ENCODE data around the gene TNFAIP8L3.

Gene TNFAIP8L3

DNA sequence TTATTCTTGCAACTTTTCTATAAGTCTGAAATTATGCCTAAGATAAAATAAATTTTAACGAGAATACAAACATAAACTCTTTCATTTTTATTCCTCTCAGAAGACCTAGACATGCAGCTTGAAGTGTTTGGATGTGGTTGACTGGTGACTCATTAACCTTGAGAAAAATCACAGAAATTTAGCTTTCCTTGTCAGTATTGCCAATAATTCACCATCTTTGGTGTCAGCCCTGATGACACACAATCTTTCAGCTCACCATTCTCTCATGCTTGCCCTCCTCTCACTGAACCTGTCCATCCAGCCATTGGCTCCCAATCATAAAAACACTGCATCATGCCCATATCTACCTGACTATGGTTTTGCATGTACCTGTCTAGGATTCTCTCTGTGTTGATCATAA is 22.6 kb upstream of the TNFAIP8L3 start:
- in situ Hi-C loops (cut with MboI; ENCODE audit: low sequenced_read_pairs), result no loop called here

DNA sequence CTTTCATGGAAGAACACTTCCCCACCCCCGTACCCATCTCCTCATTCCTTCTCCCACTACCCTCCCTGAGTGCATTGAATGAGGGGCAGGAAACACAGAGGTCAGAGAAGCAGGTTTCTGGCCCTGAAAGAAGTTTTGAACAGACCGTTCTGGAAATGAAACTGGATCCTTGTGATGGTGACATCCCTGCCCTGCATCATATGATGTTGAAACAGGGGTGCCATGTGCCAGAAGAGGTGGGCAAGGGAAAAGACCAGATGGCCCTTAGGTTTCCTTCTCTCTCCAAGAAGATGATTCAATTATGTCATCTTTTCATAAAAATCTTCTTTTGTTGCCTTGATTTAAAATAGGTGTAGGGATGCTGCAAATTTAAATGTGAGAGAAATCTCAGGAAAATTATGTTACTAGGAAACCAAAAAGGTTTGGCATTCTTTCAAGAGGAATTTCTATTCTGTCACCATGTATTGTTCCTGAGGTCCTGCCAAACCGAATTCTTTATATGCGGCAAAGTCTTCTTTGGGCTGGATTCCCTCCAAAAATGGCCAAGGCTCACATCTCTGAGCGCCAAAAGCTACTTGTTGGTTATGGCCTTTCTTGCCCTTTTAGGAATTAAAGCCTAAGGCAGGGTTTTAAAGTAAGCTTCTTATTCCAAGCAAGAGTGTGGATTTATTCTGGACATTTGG is 19.9 kb upstream of the TNFAIP8L3 start:
- in situ Hi-C loops (cut with MboI; ENCODE audit: low sequenced_read_pairs), result no loop called here

- in situ Hi-C loops (cut with MboI; ENCODE audit: low sequenced_read_pairs), result no loop called here
Observed at GRCh38 chr15:51112078-51112477, 17.4 kb upstream of the TNFAIP8L3 start.

DNA sequence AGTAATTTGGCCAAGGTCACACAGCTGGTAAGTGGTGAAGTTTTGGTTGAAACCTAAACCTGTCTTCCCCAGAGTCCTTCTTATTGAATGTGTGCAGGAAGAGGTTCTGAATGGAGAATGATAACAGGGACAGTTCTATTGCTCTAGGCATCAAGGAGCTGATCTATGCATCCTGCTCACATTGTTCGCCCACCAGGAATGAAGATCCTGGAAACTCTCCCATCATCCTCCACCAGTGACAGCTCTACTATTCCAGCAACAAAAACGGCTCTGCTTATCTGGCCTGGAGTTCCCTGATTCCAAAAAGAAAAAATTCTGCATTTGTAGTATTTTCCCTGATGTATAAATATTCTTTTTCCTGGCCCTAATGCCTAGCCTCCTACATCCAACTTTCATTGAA is 16.4 kb upstream of the TNFAIP8L3 start:
- in situ Hi-C loops (cut with MboI; ENCODE audit: low sequenced_read_pairs), result no loop called here

GRCh38 chr15:51110171-51110570 is 15.5 kb upstream of the TNFAIP8L3 start:
- in situ Hi-C loops (cut with MboI; ENCODE audit: low sequenced_read_pairs), result no loop called here

DNA sequence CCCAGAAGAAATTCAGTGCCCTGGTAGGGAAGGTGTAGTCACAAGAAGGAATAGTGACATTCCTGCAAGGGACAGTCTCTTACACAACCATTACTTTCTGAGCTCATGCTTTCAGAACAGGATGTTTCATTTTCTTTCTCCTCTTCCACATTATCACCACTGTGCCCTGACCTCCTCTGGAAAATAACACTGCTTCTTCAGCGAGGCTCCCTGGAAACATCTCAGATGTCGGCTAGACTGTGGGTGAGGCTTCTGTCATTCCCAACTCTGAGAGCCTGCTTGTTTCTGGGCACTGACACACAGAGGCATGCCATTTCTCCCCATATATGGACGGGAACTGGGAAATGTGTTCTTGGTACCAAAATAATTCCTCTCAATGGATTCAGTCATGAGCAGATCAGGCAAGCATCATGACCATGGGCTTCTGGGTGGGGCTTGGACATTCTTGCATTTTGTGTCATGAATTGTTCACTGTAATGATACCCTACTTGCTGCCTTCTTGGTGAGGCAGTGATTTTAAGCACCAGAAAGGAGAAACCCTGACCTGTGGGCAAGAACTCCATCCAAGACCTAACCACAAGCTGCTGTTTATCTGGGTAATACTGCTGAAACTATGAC is 14.3 kb upstream of the TNFAIP8L3 start:
- in situ Hi-C loops (cut with MboI; ENCODE audit: low sequenced_read_pairs), result no loop called here

GRCh38 chr15:51107612-51108011 is 12.9 kb upstream of the TNFAIP8L3 start:
- in situ Hi-C loops (cut with MboI; ENCODE audit: low sequenced_read_pairs), result no loop called here

GRCh38 chr15:51106481-51106880 is 11.8 kb upstream of the TNFAIP8L3 start:
- in situ Hi-C loops (cut with MboI; ENCODE audit: low sequenced_read_pairs), result no loop called here

DNA sequence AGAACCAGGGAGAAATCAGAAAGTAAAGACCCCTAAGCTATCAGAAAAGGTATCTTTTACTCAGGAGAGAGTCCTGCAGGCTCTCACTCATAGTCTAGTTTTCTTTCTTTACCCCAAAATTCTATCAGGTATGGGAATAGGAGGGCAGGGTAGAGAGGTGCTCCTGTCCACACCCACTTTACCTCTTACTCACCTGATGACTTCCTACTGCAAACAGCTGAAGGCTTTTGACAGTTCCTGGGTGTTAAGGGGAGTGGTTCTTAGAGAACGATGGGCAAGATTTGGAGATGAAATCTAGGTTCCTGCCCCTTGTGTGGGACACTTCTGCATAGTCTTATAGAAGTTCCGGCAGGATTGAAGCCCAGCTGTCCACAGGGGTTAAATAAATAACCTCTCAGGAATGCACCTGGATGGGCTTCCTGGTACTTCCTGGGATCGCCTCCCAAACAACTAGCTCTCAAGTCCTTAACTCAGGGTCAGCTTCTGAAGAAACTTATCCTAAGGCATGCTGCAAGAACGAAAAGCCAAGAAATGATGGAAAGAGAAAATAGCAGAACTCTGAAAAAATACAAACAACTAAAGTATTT is 10.8 kb upstream of the TNFAIP8L3 start:
- in situ Hi-C loops (cut with MboI; ENCODE audit: low sequenced_read_pairs), result no loop called here

- in situ Hi-C loops (cut with MboI; ENCODE audit: low sequenced_read_pairs), result no loop called here
Observed at GRCh38 chr15:51104512-51104911, 9.8 kb upstream of the TNFAIP8L3 start.

DNA sequence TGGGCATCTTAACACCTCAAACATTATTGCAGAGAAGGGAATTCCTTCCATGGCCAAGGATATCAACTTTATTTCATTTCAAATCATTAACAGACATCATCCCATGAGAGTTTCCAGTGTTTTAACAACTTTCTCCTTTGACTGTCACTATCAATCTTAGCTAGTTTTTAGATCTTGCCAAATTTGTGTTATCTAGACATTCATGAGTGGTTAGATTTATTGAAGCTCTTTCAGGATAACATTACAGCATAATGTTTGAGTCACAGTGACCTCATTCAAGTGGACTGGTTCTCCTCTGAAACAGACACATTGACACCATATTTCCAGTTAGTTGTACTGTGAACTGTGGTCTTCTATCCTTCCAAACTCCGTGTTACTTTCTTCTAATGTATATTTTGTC is 8.6 kb upstream of the TNFAIP8L3 start:
- in situ Hi-C loops (cut with MboI; ENCODE audit: low sequenced_read_pairs), result no loop called here

GRCh38 chr15:51100785-51101489 is 6.2 kb upstream of the TNFAIP8L3 start:
- in situ Hi-C loops (cut with MboI; ENCODE audit: low sequenced_read_pairs), result no loop called here

DNA sequence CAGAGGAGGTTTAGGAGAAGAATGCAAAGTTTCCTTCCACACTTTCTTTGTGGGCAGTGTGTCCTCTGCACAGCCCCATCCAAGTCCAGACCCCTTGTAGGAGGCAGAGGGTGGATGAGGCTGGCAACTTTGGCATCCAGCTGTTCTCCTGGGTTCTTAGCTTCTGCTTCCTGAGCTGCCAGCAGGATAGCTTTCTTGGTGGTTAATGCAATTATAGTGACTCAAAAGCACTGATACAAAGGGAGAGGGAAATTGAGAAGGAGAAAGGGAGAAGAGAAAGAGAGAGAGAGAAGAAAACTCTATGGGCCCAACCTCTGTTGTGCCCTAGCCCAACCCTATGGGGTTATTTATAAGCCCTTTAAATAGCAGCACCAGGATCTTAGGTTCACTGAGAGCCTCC is 4.5 kb upstream of the TNFAIP8L3 start:
- in situ Hi-C loops (cut with MboI; ENCODE audit: low sequenced_read_pairs), result no loop called here

DNA sequence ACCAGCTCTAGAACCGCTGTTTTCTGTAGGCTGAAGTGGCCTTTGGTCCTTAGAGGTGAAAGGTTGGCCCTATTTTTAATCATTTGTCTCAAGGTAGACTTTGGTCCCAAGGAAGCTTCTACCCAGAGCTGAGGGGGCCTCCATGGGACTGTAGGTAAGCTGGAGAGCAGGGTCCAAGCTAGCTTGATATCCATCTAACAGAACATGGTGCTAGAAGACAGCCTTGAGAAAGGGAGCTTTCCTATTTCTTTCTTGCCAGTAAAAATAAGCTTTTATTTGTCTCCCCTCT is 3.6 kb upstream of the TNFAIP8L3 start:
- in situ Hi-C loops (cut with MboI; ENCODE audit: low sequenced_read_pairs), result no loop called here

GRCh38 chr15:51097553-51098330 is 3.0 kb upstream of the TNFAIP8L3 start:
- in situ Hi-C loops (cut with MboI; ENCODE audit: low sequenced_read_pairs), result no loop called here

GRCh38 chr15:51096976-51097375 is 2.3 kb upstream of the TNFAIP8L3 start:
- in situ Hi-C loops (cut with MboI; ENCODE audit: low sequenced_read_pairs), result no loop called here

DNA sequence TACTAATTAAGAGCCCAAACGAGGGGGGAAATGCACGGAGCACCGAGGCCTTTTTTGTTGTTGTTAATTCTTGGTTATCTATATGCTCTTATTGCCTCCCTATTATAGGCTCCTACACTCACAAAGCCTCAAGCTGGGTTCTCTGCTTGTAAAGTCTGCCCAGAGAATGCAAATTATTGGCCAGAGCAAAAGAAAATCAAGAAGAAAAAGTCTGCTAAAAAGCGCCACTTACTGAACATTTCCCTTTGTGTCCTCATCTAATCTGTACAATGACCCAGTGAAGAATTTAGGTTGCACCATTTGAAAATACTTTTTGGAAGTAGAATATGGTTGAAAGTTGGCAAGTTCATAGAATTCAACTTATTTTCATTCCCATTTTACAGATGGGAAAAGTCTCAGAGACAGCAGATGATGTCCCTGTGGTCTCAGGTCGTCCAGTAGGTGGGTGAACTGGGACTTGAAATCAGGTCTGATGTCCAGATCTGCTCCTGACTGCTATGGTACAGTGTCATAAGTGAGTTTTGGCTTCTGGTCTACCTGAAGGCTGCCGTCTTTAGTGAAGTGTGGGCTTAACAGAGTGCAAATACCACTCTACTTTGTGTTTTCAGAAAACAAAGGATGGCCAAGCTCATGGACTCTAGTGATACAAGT is 1.1 kb upstream of the TNFAIP8L3 start:
- in situ Hi-C loops (cut with MboI; ENCODE audit: low sequenced_read_pairs), result no loop called here

GRCh38 chr15:51093839-51094605 is 684 bp downstream of the TNFAIP8L3 start:
- in situ Hi-C loops (cut with MboI; ENCODE audit: low sequenced_read_pairs), result no loop called here

- in situ Hi-C loops (cut with MboI; ENCODE audit: low sequenced_read_pairs), result no loop called here
Observed at GRCh38 chr15:51093488-51093838, 1.2 kb downstream of the TNFAIP8L3 start.

DNA sequence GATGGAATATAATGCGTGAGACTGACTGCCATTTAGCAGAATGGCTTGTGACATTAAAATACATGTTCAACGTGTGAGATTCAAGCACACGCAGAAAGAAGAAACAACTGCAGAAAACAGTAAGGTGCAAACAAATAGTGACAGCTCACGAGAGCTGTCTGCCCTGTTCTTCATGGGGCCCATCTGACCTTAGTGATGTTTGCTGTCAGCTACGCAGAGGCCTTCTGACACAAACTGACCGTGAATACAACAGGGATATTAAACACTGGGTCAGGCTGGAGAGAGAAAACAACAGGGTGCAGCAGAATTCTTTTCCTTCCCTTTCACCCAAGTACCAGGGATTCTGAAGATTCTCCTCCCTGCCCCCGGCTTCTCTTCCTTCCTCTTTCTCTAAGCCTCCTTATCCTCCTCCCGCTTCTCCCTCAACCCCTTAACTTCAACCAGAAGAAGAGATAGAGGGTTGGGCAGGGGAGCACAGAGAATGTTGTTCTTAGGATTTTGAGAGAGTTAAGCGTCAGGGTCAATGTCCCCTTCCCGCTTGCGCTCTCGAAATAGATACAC is 2.1 kb downstream of the TNFAIP8L3 start:
- in situ Hi-C loops (cut with MboI; ENCODE audit: low sequenced_read_pairs), result no loop called here

Measured in hTERT RPE-1 (cell line).